Right lung (tissue), 5 donors: ENCODE data around the gene NOA1. TPM values are rescaled to one million over a fixed set of nuclear protein-coding genes. Genes with fewer than 3 reads are reported as not detected.
A peak's percentile ranks its signal among the peaks of the same experiment; 100 is the strongest.
"Not testable (repeated sequence)": the region's sequence is repeated elsewhere in the genome, so short reads cannot be mapped to it uniquely, and the experiment has no call there.

Source experiments
- DNase-seq, 2 donors: peaks; one replicate each; pipeline ENCODE4 v3.0.0-alpha.2; 2013
- polyA plus RNA-seq, 5 donors: library from polyadenylated mRNA; unstranded; fragments of 120-200 nt; gene quantifications; one replicate each; pipeline versions ENCODE4 v1.2.1 to v1.2.3, GENCODE V29; 2013; ENCODE audit warnings: inconsistent platforms in 1 of 5, low replicate concordance in 1 of 5; ENCODE audit not compliant: insufficient read length in 5 of 5, insufficient read depth in 1 of 5

The NOA1 gene
- polyA plus RNA-seq, 5 donors: 22.5 to 23.9 (median 23.3) TPM

- DNase-seq: no peak
Measured at GRCh38 chr4:56971383-56971782, 6.0 kb downstream of the NOA1 start.

GRCh38 chr4:56961107-56961500 lies 16.3 kb downstream of the NOA1 start:
- no peak for DNase-seq

- peak in 1 of 2 donors; percentile 26 for DNase-seq
Measured at GRCh38 chr4:56959100-56959499, 18.3 kb downstream of the NOA1 start.

DNA sequence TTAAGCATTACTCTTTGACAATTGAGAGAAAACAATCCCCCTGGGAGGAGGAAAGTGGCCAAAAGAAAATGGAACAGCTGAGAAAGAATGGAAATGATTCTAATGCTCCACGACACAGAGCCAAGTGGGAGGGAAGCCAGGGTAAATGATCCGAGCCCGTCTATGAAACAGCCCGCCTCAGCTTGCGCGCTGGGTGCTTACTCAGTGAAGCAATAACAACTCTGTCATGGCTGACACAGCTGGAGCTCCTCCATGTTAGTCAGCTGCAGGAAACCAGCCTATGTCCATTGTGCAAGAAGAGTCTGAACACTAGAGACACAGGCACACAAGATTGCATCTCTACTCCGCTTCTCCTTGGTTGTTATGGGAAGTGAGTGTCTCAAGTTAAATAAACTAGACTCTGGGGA lies 19.3 kb downstream of the NOA1 start:
- DNase-seq: peak; percentile 89 to 93

DNA sequence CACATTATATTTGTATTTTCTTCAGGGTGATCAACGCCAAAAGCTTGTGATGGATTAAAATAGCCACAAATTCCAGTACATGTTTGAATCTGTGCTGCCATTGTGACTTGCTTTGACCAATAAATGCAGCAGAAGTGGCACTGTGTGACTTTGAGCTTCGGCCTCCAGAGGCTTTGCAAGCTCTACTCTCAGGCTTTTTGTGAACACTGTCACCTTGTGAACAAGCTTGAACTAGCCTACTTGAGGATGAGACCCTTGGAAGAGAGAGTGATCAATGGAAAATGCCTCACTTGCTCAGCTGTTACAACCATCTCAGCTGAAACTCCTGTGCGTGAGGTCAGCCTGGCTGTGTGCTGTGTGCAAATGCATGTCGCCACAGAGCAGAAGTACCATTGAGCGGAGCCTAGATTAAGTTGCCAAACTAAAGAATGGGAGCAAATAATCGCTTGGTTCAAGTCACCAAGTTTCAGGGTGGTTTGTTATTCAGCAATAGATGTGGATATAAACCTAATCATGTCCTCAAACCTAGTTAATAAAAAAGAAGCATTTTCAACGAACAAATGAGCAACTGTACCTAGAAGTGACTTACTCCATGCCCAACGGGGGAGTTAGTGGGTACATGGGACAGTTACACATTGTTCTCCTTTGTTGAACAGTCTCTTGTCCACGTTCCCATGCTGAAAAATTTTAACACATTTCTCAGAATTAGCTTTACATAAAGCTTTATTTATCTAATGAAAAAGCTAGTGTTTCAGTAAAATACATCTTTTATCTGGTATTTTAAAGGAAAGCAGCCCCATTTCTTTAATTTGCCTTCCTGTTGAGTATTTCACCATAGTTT lies 23.5 kb downstream of the NOA1 start:
- DNase-seq: no peak

DNA sequence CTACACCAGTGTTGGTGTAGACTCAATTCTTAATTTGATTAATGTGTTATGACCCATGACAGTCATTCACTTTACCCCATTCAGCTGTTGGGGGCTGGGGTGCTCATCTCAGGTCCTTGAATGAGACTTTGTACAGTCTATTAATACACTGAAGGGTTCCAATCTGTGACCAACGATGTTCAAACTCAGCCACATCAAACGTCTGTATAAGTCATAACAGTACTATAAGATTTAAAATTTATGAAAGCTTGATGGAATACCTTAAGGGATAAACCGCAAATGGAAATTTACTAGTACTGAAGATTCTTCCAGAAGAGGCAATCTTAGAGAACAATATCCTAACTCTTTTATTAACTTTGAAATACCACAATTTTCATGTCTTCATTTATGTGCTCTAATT lies 36.0 kb downstream of the NOA1 start:
- no peak for DNase-seq

DNA sequence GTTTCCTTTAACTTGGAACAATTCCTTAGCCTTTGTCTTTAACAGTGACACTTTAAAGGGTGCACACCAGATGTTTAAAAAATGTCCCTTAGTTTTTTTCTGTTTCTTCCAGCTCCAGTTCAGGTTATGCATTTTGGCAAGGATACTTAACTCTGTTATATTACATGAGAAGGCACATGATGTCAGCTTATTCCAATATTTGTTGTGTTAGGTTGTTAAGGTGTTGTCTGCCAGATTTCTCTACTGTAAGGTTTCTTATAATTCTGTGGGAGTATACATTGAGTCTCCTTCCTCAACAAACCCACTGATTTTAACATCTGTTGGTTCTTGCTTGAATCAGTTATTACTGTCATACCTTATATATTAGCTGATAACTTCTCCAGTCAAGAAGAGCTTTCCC lies 36.4 kb downstream of the NOA1 start:
- DNase-seq: no peak

- DNase-seq: no peak
Measured at GRCh38 chr4:56940403-56940802, 37.0 kb downstream of the NOA1 start.

DNA sequence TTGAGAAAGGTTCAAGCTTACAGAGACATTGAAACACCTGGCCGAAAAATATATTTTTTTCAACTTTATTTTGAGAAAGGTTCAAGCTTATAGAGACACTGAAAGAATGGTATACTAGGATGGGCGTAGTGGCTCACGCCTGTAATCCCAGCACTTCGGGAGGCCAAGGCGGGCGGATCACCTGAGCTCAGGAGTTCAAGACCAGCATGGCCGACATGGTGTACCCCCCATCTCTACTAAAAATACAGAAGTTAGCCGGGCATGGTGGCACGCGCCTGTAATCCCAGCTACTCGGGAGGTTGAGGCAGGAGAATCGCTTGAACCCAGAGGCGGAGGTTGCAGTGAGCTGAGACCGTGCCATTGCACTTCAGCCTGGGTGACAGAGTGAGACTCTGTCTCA lies 37.6 kb downstream of the NOA1 start:
- not testable (repeated sequence) for DNase-seq

DNA sequence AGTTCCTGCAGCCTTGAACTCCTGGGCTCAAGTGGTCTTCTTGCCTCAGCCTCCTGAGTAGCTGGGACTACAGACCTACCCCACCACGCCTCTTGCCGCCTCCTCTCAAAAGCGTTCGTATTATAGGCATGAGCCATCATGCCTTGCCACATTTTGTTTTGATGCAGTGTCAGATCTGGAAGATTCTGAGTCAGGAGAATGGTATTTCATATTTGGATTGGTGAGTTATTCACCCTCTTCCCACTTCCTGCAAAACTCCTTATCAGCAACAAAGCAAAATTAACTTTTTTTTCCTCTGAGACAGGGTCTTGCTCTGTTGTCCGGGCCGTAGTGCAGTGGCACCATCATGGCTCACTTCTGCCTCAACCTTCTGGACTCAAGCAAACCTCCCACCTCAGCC lies 40.1 kb downstream of the NOA1 start:
- no peak for DNase-seq

DNA sequence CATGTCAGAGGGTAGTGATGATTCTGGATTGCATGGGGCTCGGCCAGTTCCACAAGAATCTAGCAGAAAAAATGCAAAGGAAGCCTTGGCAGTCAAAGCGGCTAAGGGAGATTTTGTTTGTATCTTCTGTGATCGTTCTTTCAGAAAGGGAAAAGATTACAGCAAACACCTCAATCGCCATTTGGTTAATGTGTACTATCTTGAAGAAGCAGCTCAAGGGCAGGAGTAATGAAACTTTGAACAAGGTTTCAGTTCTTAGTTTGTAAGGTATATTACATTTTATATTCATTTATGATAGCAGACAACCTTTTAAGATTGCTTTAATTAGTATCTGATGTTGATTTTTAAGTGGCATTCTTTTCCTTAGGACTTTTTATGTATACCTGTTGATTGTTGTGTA lies 45.5 kb downstream of the NOA1 start:
- DNase-seq: no peak

DNA sequence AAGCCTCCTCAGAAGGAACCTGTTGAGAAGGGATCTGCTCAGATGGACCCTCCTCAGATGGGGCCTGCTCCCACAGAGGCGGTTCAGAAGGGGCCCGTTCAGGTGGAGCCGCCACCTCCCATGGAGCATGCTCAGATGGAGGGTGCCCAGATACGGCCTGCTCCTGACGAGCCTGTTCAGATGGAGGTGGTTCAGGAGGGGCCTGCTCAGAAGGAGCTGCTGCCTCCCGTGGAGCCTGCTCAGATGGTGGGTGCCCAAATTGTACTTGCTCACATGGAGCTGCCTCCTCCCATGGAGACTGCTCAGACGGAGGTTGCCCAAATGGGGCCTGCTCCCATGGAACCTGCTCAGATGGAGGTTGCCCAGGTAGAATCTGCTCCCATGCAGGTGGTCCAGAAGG lies 46.8 kb downstream of the NOA1 start:
- no peak for DNase-seq

DNA sequence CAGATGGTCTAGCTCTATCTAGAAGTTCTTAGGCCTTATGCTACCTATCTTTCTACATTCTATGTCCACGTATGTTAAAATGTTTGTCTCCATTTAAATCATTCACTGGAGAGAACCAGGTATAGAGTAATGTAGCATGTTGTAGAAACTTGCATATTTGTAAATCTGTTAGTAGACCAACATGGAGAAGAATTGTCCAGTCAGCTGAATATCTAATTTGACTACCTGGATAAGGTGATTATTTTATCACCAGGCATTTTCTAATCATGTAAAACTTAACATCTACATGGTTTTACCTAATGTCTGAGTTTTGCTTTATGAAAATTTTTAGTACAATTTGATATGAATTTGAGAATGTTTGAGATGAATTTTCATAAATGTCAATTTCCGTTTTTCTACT lies 50.2 kb downstream of the NOA1 start:
- no peak for DNase-seq

DNA sequence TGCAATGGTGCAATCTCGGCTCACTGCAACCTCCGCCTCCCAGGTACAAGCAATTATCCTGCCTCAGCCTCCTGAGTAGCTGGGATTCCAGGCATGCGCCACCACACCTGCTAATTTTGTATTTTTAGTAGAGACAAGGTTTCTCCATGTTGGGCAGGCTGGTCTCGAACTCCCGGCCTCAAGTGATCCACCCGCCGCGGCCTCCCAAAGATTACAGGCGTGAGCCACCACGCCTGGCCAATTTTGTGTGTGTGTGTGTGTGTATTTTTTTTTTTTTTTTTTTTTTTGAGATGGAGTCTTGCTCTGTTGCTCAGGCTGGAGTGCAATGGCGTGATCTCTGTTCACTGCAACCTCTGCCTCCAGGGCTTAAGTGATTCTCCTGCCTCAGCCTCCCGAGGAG lies 62.4 kb downstream of the NOA1 start:
- not testable (repeated sequence) for DNase-seq

DNA sequence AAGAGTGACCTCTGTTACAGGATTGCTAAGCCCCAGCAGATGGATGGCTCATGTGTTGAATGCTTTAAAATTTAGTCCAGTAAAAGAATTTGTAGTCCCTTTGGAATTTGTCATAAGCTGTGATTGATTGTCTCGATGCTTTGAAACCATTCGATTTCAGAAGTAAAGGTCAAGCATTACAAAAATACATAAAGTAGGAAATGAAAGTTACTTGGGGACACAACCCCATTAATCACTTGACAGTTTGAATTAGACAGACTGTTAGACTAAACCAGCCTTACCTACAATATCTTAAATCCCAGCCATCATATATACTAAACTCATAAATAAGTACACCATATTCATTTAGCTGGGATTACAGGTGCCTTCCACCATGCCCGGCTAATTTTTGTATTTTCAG lies 63.1 kb downstream of the NOA1 start:
- DNase-seq: no peak

Other genes with a start within 250 kb of the NOA1 start
- gene SPINK2, start 155.9 kb downstream of the NOA1 start, polyA plus RNA-seq: under 1 TPM in 3 of 5 donors, not detected in 2; 0.31 to 0.65 (median 0.45) TPM
- gene REST, start 69.7 kb downstream of the NOA1 start, polyA plus RNA-seq: 10 to 100 TPM; 29.6 to 47.5 (median 42.6) TPM
- 100 to 1,000 TPM in 4 of 5 donors, 10 to 100 TPM in 1; 91.1 to 133 (median 121) TPM for gene POLR2B, start 1.3 kb upstream of the NOA1 start, polyA plus RNA-seq
- 100 to 1,000 TPM; 261 to 353 (median 329) TPM for gene IGFBP7, start 132.8 kb upstream of the NOA1 start, polyA plus RNA-seq